Right lobe of liver (tissue), 6 donors: Measurements from ENCODE around the gene SERPIND1. TPM values are rescaled to one million over a fixed set of nuclear protein-coding genes. Genes with fewer than 3 reads are reported as not detected.

Source experiments
- ATAC-seq, 4 donors: fragments of 200-7000 bp; cut with Tn5 transposase; one replicate each; pipeline ENCODE4 v1.9.1; 2020; ENCODE audit warnings: mild to moderate bottlenecking in 4 of 4, moderate library complexity in 4 of 4
- DNase-seq, 3 donors: peaks; one replicate each; pipeline ENCODE4 v3.0.0-alpha.2; 2020
- H3K27ac ChIP-seq, 3 donors: fragments of 200-600 bp; one replicate each; pipeline ENCODE4 v1.8.0; 2022
- H3K27me3 ChIP-seq, 2 donors: fragments of 200-600 bp; one replicate each; pipeline ENCODE4 v1.8.0; 2022
- H3K36me3 ChIP-seq, 4 donors: fragments of 200-600 bp; sonication (generic) in 1 of 4; one replicate each; pipeline versions ENCODE4 v1.5.1 to v1.8.0; 2017 to 2022; ENCODE audit warnings: control low read depth in 1 of 4
- H3K4me1 ChIP-seq, 4 donors: fragments of 200-600 bp; sonication (generic) in 1 of 4; one replicate each; pipeline versions ENCODE4 v1.5.1 to v1.8.0; 2017 to 2022; ENCODE audit warnings: control low read depth in 1 of 4
- H3K4me3 ChIP-seq, 3 donors: fragments of 200-600 bp; one replicate each; pipeline ENCODE4 v1.8.0; 2022
- H3K9me3 ChIP-seq, 4 donors: fragments of 200-600 bp; sonication (generic) in 1 of 4; one replicate each; pipeline versions ENCODE4 v1.5.1 to v1.8.0; 2017 to 2022; ENCODE audit warnings: control low read depth in 1 of 4
- CTCF ChIP-seq, 4 donors: fragments of 200-600 bp in 3 of 4; fragments of 450-650 bp in 1 of 4; IDR thresholded peaks; one replicate each; pipeline versions ENCODE4 v1.5.1 to v1.8.0; 2016 to 2022; ENCODE audit warnings: antibody characterized with exemption in 4 of 4, mild to moderate bottlenecking in 2 of 4
- POLR2A ChIP-seq: fragments of 450-650 bp; IDR thresholded peaks from one replicate; pipeline ENCODE4 v1.6.1; 2017; ENCODE audit warnings: antibody characterized with exemption, mild to moderate bottlenecking
- WGBS: methylation state at CpG from one replicate; pipeline ENCODE4 v1.1.6; 2018; ENCODE audit warnings: low coverage, low lambda C conversion rate; ENCODE audit not compliant: insufficient coverage; ENCODE audit errors: missing lambda C conversion rate; 5-methylcytosine and 5-hydroxymethylcytosine counted together
- intact Hi-C, 2 donors: fragments of 100-400 bp; cut with DNase I; formaldehyde crosslinking; loops; one replicate each; pipeline versions ENCODE4 v1.11.2 to v1.14.1; 2022
- total RNA-seq, 6 experiments: library from RNA; depleted of rRNA in 2 of 6; stranded (reverse); fragments of >200 nt in 2 of 6; fragmentation: NEBNext Ultra II Directional in 3 of 6; extraction: Animal tissue kit (Norgen Biotek cat#: 25700) in 3 of 6; gene quantifications; one replicate each; pipeline versions ENCODE4 v1.1.0 to v1.2.4, GENCODE V29; 2016 to 2023
- donor health status: DM: no; HTN: yes; CAD: no.
- donor health status: DM: no; HTN: no; CAD: no.
- donor health status: DM: no; HTN: no; CAD: no.
- donor health status: DM: no; HTN: yes; CAD: no.
- donor health status: DM: no; HTN: yes; CAD: no.

The SERPIND1 gene
- total RNA-seq, 6 experiments from 2014 or later, result 49.7 to 615 (median 331) TPM

- no peaks in the 10 kb centered on the region for H3K27me3 ChIP-seq
- 80% methylated on average over 4 of the region's 4 CpGs for WGBS
- H3K4me3 ChIP-seq, result no peak overlapping the region
- H3K36me3 ChIP-seq, result peaks cover 0 to 75% (median 24%) of the 10 kb centered on the region in 4 donors
- peak in 1 of 3 donors; percentile 14 for DNase-seq
- H3K4me1 ChIP-seq, result no peaks in the 10 kb centered on the region
- TF ChIP-seq POLR2A (no peak), CTCF (IDR thresholded peaks at IDR 0.05) (no peak)
- intact Hi-C loops, result no loop called here
- no peak overlapping the region for H3K27ac ChIP-seq
- ATAC-seq, result no peak
- H3K9me3 ChIP-seq, result no peaks in the 10 kb centered on the region
Measured at GRCh38 chr22:20808844-20809243, 34.9 kb downstream of the SERPIND1 start.

GRCh38 chr22:20809538-20810185, 35.7 kb downstream of the SERPIND1 start:
- Histone ChIP-seq H3K9me3 (no peaks in the 10 kb centered on the region), H3K4me1 (no peaks in the 10 kb centered on the region), H3K4me3 (no peak overlapping the region), H3K27me3 (no peaks in the 10 kb centered on the region), H3K27ac (no peak overlapping the region), H3K36me3 (peaks cover 0 to 72% (median 23%) of the 10 kb centered on the region in 4 donors)
- peak in 1 of 3 donors; percentile 19 for DNase-seq
- TF ChIP-seq POLR2A, result no peak
- TF ChIP-seq CTCF (IDR thresholded peaks at IDR 0.05), result no peak
- intact Hi-C loops, result no loop called here
- 80% methylated on average over 1 of the region's 6 CpGs for WGBS
- ATAC-seq, result no peak

- Histone ChIP-seq H3K27me3 (no peaks in the 10 kb centered on the region), H3K9me3 (no peaks in the 10 kb centered on the region), H3K27ac (no peak overlapping the region), H3K4me1 (no peaks in the 10 kb centered on the region), H3K4me3 (no peak overlapping the region), H3K36me3 (peaks cover 0 to 67% (median 21%) of the 10 kb centered on the region in 4 donors)
- no peak for TF ChIP-seq CTCF (IDR thresholded peaks at IDR 0.05)
- no peak for TF ChIP-seq POLR2A
- 91% methylated on average over 7 of the region's 9 CpGs for WGBS
- DNase-seq, result peak in 1 of 3 donors; percentile 18
- intact Hi-C loops, result no loop called here
- ATAC-seq, result no peak
Measured at GRCh38 chr22:20810645-20811044, 36.7 kb downstream of the SERPIND1 start.

GRCh38 chr22:20811171-20811570, 37.3 kb downstream of the SERPIND1 start:
- Histone ChIP-seq H3K4me1 (no peaks in the 10 kb centered on the region), H3K27me3 (no peaks in the 10 kb centered on the region), H3K27ac (no peak overlapping the region), H3K4me3 (no peak overlapping the region), H3K9me3 (no peaks in the 10 kb centered on the region), H3K36me3 (peaks cover 0 to 69% (median 19%) of the 10 kb centered on the region in 4 donors)
- intact Hi-C loops, result no loop called here
- DNase-seq (peak in 1 of 3 donors; percentile 6), ATAC-seq (no peak)
- no peak for TF ChIP-seq CTCF (IDR thresholded peaks at IDR 0.05)
- TF ChIP-seq POLR2A, result no peak
- WGBS, result 86% methylated on average over 1 of the region's 1 CpG
